Measurements from ENCODE around the gene AHSA1. TPM values are rescaled to one million over a fixed set of nuclear protein-coding genes. Genes with fewer than 3 reads are reported as not detected.

AHSA1 gene
- total and polyA plus RNA-seq, 2 donors (not counting 1 experiment from before 2014, with no cell fraction given): 60.3 to 189 TPM

- Histone ChIP-seq H3K9me3 (ENCODE audit: control insufficient read depth, insufficient read depth, low read depth, low read length) (no peaks in the 10 kb centered on the region), H2AFZ (ENCODE audit: low read length) (no peak overlapping the region), H3K36me3 (ENCODE audit: control insufficient read depth, insufficient read depth, low read length) (peaks cover 10% of the 10 kb centered on the region), H4K20me1 (ENCODE audit: control insufficient read depth, extremely low read depth, insufficient read depth, low read length) (no peaks in the 10 kb centered on the region), H3K4me1 (ENCODE audit: control insufficient read depth, extremely low read depth, insufficient read depth, low read length) (no peaks in the 10 kb centered on the region), H3K27ac (ENCODE audit: insufficient read depth, low read length) (no peak overlapping the region), H3K9ac (ENCODE audit: insufficient read depth, low read length) (no peak overlapping the region), H3K4me2 (ENCODE audit: extremely low read depth, insufficient read depth, low read length) (no peak overlapping the region), H3K27me3 (ENCODE audit: control insufficient read depth, insufficient read depth, low read length) (peaks cover 3% of the 10 kb centered on the region), H3K4me3 (replicated peaks in 1 of 4; ENCODE audit: control extremely low read depth in 1 of 4, insufficient read depth in 1 of 4, low read depth in 3 of 4, low read length in 4 of 4) (no peak overlapping the region), H3K79me2 (ENCODE audit: control insufficient read depth, insufficient read depth, low read length) (no peaks in the 10 kb centered on the region)
- TF ChIP-seq EZH2 (IDR thresholded peaks at IDR 0.05; ENCODE audit: low read length, missing control alignments) (no peak), CTCF (conservative IDR thresholded peaks at IDR 0.05 in 1 of 2, IDR thresholded peaks at IDR 0.05 in 1 of 2; ENCODE audit: low read depth in 1 of 2, low read length in 2 of 2) (no peak)
- DNase-seq (ENCODE audit: low read depth in 2 of 2): no peak
Observed at GRCh38 chr14:77469067-77469505, 11.2 kb downstream of the AHSA1 start.

- Histone ChIP-seq H3K9me3 (ENCODE audit: control insufficient read depth, insufficient read depth, low read depth, low read length) (no peaks in the 10 kb centered on the region), H3K27ac (ENCODE audit: insufficient read depth, low read length) (no peak overlapping the region), H3K79me2 (ENCODE audit: control insufficient read depth, insufficient read depth, low read length) (no peaks in the 10 kb centered on the region), H3K4me3 (replicated peaks in 1 of 4; ENCODE audit: control extremely low read depth in 1 of 4, insufficient read depth in 1 of 4, low read depth in 3 of 4, low read length in 4 of 4) (no peak overlapping the region), H3K9ac (ENCODE audit: insufficient read depth, low read length) (no peak overlapping the region), H3K36me3 (ENCODE audit: control insufficient read depth, insufficient read depth, low read length) (peaks cover 7% of the 10 kb centered on the region), H3K4me2 (ENCODE audit: extremely low read depth, insufficient read depth, low read length) (no peak overlapping the region), H3K4me1 (ENCODE audit: control insufficient read depth, extremely low read depth, insufficient read depth, low read length) (no peaks in the 10 kb centered on the region), H2AFZ (ENCODE audit: low read length) (no peak overlapping the region), H3K27me3 (ENCODE audit: control insufficient read depth, insufficient read depth, low read length) (peaks cover 3% of the 10 kb centered on the region), H4K20me1 (ENCODE audit: control insufficient read depth, extremely low read depth, insufficient read depth, low read length) (no peaks in the 10 kb centered on the region)
- TF ChIP-seq EZH2 (IDR thresholded peaks at IDR 0.05; ENCODE audit: low read length, missing control alignments) (no peak), CTCF (conservative IDR thresholded peaks at IDR 0.05 in 1 of 2, IDR thresholded peaks at IDR 0.05 in 1 of 2; ENCODE audit: low read depth in 1 of 2, low read length in 2 of 2) (no peak)
- no peak for DNase-seq (ENCODE audit: low read depth in 2 of 2)
Observed at GRCh38 chr14:77469539-77469938, 11.6 kb downstream of the AHSA1 start.

GRCh38 chr14:77470224-77470870 is 12.5 kb downstream of the AHSA1 start:
- no peak overlapping the region for H3K4me2 ChIP-seq (ENCODE audit: extremely low read depth, insufficient read depth, low read length)
- peaks cover 3% of the 10 kb centered on the region for H3K27me3 ChIP-seq (ENCODE audit: control insufficient read depth, insufficient read depth, low read length)
- no peak overlapping the region for H3K4me3 ChIP-seq (replicated peaks in 1 of 4; ENCODE audit: control extremely low read depth in 1 of 4, insufficient read depth in 1 of 4, low read depth in 3 of 4, low read length in 4 of 4)
- no peaks in the 10 kb centered on the region for H3K4me1 ChIP-seq (ENCODE audit: control insufficient read depth, extremely low read depth, insufficient read depth, low read length)
- no peak overlapping the region for H2AFZ ChIP-seq (ENCODE audit: low read length)
- H3K9me3 ChIP-seq (ENCODE audit: control insufficient read depth, insufficient read depth, low read depth, low read length): no peaks in the 10 kb centered on the region
- H3K9ac ChIP-seq (ENCODE audit: insufficient read depth, low read length): no peak overlapping the region
- no peaks in the 10 kb centered on the region for H4K20me1 ChIP-seq (ENCODE audit: control insufficient read depth, extremely low read depth, insufficient read depth, low read length)
- no peak for DNase-seq (ENCODE audit: low read depth in 2 of 2)
- H3K79me2 ChIP-seq (ENCODE audit: control insufficient read depth, insufficient read depth, low read length): no peaks in the 10 kb centered on the region
- peaks cover 5% of the 10 kb centered on the region for H3K36me3 ChIP-seq (ENCODE audit: control insufficient read depth, insufficient read depth, low read length)
- TF ChIP-seq CTCF (conservative IDR thresholded peaks at IDR 0.05 in 1 of 2, IDR thresholded peaks at IDR 0.05 in 1 of 2; ENCODE audit: low read depth in 1 of 2, low read length in 2 of 2): no peak
- no peak for TF ChIP-seq EZH2 (IDR thresholded peaks at IDR 0.05; ENCODE audit: low read length, missing control alignments)
- H3K27ac ChIP-seq (ENCODE audit: insufficient read depth, low read length): no peak overlapping the region
